Mesenchymal stem cell (in vitro differentiated cells and primary cell): ENCODE measurements around the gene ACO2. TPM values are rescaled to one million over a fixed set of nuclear protein-coding genes. Genes with fewer than 3 reads are reported as not detected.
A peak's percentile ranks its signal among the peaks of the same experiment; 100 is the strongest.

Experiments used
- DNase-seq: peaks from one replicate; pipeline ENCODE4 v3.0.0-alpha.2; 2013
- H2AFZ ChIP-seq: one replicate; pipeline ENCODE4 v1.6.1; 2013; ENCODE audit warnings: low read depth, mild to moderate bottlenecking, control low read depth, inconsistent platforms, low read length, moderate library complexity
- H2AK5ac ChIP-seq: 2 replicates; pipeline ENCODE4 v1.6.1; 2013; ENCODE audit warnings: low read length, moderate library complexity, mild to moderate bottlenecking, inconsistent platforms; ENCODE audit not compliant: severe bottlenecking
- H2BK120ac ChIP-seq: one replicate; pipeline ENCODE4 v1.6.1; 2013; ENCODE audit warnings: low read depth, mild to moderate bottlenecking, inconsistent platforms, low read length, moderate library complexity
- H2BK12ac ChIP-seq, 2 experiments: one replicate each; pipeline ENCODE4 v1.6.1; 2013; ENCODE audit warnings: inconsistent platforms in 2 of 2, low read length in 2 of 2, mild to moderate bottlenecking in 2 of 2, moderate library complexity in 2 of 2, control low read depth in 1 of 2
- H2BK15ac ChIP-seq: one replicate; pipeline ENCODE4 v1.6.1; 2013; ENCODE audit warnings: mild to moderate bottlenecking, low read depth, inconsistent platforms; ENCODE audit not compliant: poor library complexity, severe bottlenecking
- H2BK5ac ChIP-seq: 2 replicates; pipeline ENCODE4 v1.6.1; 2013; ENCODE audit warnings: low read depth, mild to moderate bottlenecking, low read length, control low read depth, inconsistent platforms; ENCODE audit not compliant: poor library complexity, severe bottlenecking
- H3K14ac ChIP-seq, 2 experiments: one replicate each; pipeline ENCODE4 v1.6.1; 2013; ENCODE audit warnings: inconsistent platforms in 2 of 2, low read length in 2 of 2, control low read depth in 1 of 2, mild to moderate bottlenecking in 1 of 2, moderate library complexity in 1 of 2
- H3K18ac ChIP-seq, 2 experiments: one replicate each; pipeline ENCODE4 v1.6.1; 2013; ENCODE audit warnings: inconsistent platforms in 2 of 2, low read length in 2 of 2, control low read depth in 1 of 2, low read depth in 1 of 2, mild to moderate bottlenecking in 1 of 2
- H3K23ac ChIP-seq, 2 experiments: one replicate each; pipeline ENCODE4 v1.6.1; 2013; ENCODE audit warnings: inconsistent platforms in 2 of 2, low read length in 2 of 2, mild to moderate bottlenecking in 2 of 2, moderate library complexity in 2 of 2, control low read depth in 1 of 2
- H3K27ac ChIP-seq: 2 replicates; pipeline ENCODE4 v1.5.1; 2013; ENCODE audit warnings: mild to moderate bottlenecking, moderate library complexity, low read length, control low read depth, inconsistent platforms; ENCODE audit not compliant: poor library complexity, severe bottlenecking
- H3K27me3 ChIP-seq, 2 experiments: 2 replicates each; pipeline versions ENCODE4 v1.6.1 to v1.7.0; 2013; ENCODE audit warnings: low read length in 2 of 2, mild to moderate bottlenecking in 2 of 2, moderate library complexity in 2 of 2, control low read depth in 1 of 2, inconsistent platforms in 1 of 2; ENCODE audit not compliant: control insufficient read depth in 1 of 2, insufficient read depth in 1 of 2
- H3K36me3 ChIP-seq, 2 experiments: 2 replicates each; pipeline versions ENCODE4 v1.6.1 to v1.7.0; 2013; ENCODE audit warnings: low read length in 2 of 2, control low read depth in 1 of 2, inconsistent platforms in 1 of 2, low read depth in 1 of 2, mild to moderate bottlenecking in 1 of 2; ENCODE audit not compliant: insufficient read depth in 2 of 2, control insufficient read depth in 1 of 2
- H3K4ac ChIP-seq, 2 experiments: one replicate each; pipeline ENCODE4 v1.6.1; 2013; ENCODE audit warnings: inconsistent platforms in 2 of 2, low read length in 2 of 2, mild to moderate bottlenecking in 2 of 2, moderate library complexity in 2 of 2, control low read depth in 1 of 2, low read depth in 1 of 2
- H3K4me1 ChIP-seq: 2 replicates; pipeline ENCODE4 v1.6.1; 2013; ENCODE audit warnings: low read depth, low read length, control low read depth; ENCODE audit not compliant: control insufficient read depth, insufficient read depth
- H3K4me2 ChIP-seq: 2 replicates; pipeline ENCODE4 v1.6.1; 2013; ENCODE audit warnings: low read length, mild to moderate bottlenecking, inconsistent platforms; ENCODE audit not compliant: poor library complexity, severe bottlenecking
- H3K4me3 ChIP-seq, 2 experiments: 2 replicates each; pipeline versions ENCODE4 v1.5.1 to v1.7.0; 2013; ENCODE audit warnings: low read length in 2 of 2, mild to moderate bottlenecking in 2 of 2, control low read depth in 1 of 2, low read depth in 1 of 2; ENCODE audit not compliant: insufficient read depth in 1 of 2
- H3K79me1 ChIP-seq: replicated peaks from 2 replicates; pipeline ENCODE4 v1.6.1; 2013; ENCODE audit warnings: mild to moderate bottlenecking, control low read depth, low read length, inconsistent platforms; ENCODE audit not compliant: poor library complexity, severe bottlenecking
- H3K9ac ChIP-seq: 2 replicates; pipeline ENCODE4 v1.7.0; 2013; ENCODE audit warnings: mild to moderate bottlenecking, low read length, moderate library complexity
- H3K9me3 ChIP-seq: 2 replicates; pipeline ENCODE4 v1.7.0; 2013; ENCODE audit warnings: mild to moderate bottlenecking, low read length; ENCODE audit not compliant: control insufficient read depth
- H4K8ac ChIP-seq: one replicate; pipeline ENCODE4 v1.6.1; 2013; ENCODE audit warnings: inconsistent platforms, mild to moderate bottlenecking, low read length, moderate library complexity
- H4K91ac ChIP-seq: one replicate; pipeline ENCODE4 v1.6.1; 2013; ENCODE audit warnings: mild to moderate bottlenecking, low read length, inconsistent platforms
- WGBS: methylation state at CpG from one replicate; pipeline ENCODE4 v1.1.7; 2013; ENCODE audit warnings: mixed read lengths; 5-methylcytosine and 5-hydroxymethylcytosine counted together
- polyA plus RNA-seq, 2 experiments: library from polyadenylated mRNA; stranded (reverse); fragments of 200-250 nt; gene quantifications; one replicate each; pipeline ENCODE4 v1.2.3, GENCODE V29; 2013

ACO2 gene
- 46.6 TPM for polyA plus RNA-seq (2013, experiment 1 of 2)
- polyA plus RNA-seq (2013, experiment 2 of 2), result 46.8 TPM

- no peak within 1 kb of the TSS for H2BK120ac ChIP-seq
- peaks cover 18% of the 10 kb centered on the region for H3K79me1 ChIP-seq
- H2AK5ac ChIP-seq, result no peak within 1 kb of the TSS
- H3K14ac ChIP-seq, result peak within 1 kb of the TSS in 1 of 2 experiments; percentile 79
- peak within 1 kb of the TSS; percentile 91 for H3K9ac ChIP-seq
- H3K4ac ChIP-seq, result peak within 1 kb of the TSS; percentile 48 to 96
- peak within 1 kb of the TSS; percentile 18 to 57 for H2BK12ac ChIP-seq
- H3K36me3 ChIP-seq, result peaks cover 19 to 52% of the 10 kb centered on the region in 2 experiments
- peak within 1 kb of the TSS; percentile 78 for H2BK5ac ChIP-seq
- H3K18ac ChIP-seq, result peak within 1 kb of the TSS; percentile 89 to 96
- H2AFZ ChIP-seq, result peak within 1 kb of the TSS; percentile 86
- peak within 1 kb of the TSS; percentile 84 for H2BK15ac ChIP-seq
- peak within 1 kb of the TSS; percentile 97 for H3K4me2 ChIP-seq
- peak; percentile 99 for DNase-seq
- peak within 1 kb of the TSS in 1 of 2 experiments; percentile 77 for H3K23ac ChIP-seq
- WGBS, result under 1% methylated on average over 51 of the region's 51 CpGs
- peak within 1 kb of the TSS; percentile 95 for H4K8ac ChIP-seq
- H3K4me3 ChIP-seq, result peak within 1 kb of the TSS; percentile 95 to 100
- H3K9me3 ChIP-seq, result no peaks in the 10 kb centered on the region
- peak within 1 kb of the TSS; percentile 75 for H3K27ac ChIP-seq
- peak within 1 kb of the TSS; percentile 82 for H4K91ac ChIP-seq
- no peaks in the 10 kb centered on the region for H3K27me3 ChIP-seq
- peaks cover 10% of the 10 kb centered on the region for H3K4me1 ChIP-seq
Observed at GRCh38 chr22:41468381-41469217, at the start of gene ACO2, which contains the start of gene PHF5A. Gene ACO2, plus strand, starts transcription at chr22:41469117. Its CDS starts 30 bp downstream, at chr22:41469147. Gene PHF5A, minus strand, starts transcription at chr22:41468692. Its CDS starts 39 bp downstream, at chr22:41468653.

GRCh38 chr22:41425660-41426365, 43.1 kb upstream of the ACO2 start:
- no peaks in the 10 kb centered on the region for H3K79me1 ChIP-seq
- H2BK120ac ChIP-seq, result no peak overlapping the region
- H3K27ac ChIP-seq, result no peak overlapping the region
- no peak overlapping the region for H3K9ac ChIP-seq
- H3K23ac ChIP-seq, result no peak overlapping the region
- peaks cover 4% of the 10 kb centered on the region for H3K4me1 ChIP-seq
- no peak overlapping the region for H2BK12ac ChIP-seq
- no peaks in the 10 kb centered on the region for H3K27me3 ChIP-seq
- H3K14ac ChIP-seq, result no peak overlapping the region
- H2BK15ac ChIP-seq, result no peak overlapping the region
- H2BK5ac ChIP-seq, result no peak overlapping the region
- 95% methylated on average over 8 of the region's 9 CpGs for WGBS
- no peak overlapping the region for H3K18ac ChIP-seq
- no peak overlapping the region for H3K4me2 ChIP-seq
- peaks cover 23% of the 10 kb centered on the region in 2 experiments for H3K36me3 ChIP-seq
- no peak overlapping the region for H3K4ac ChIP-seq
- no peak overlapping the region for H2AFZ ChIP-seq
- no peak overlapping the region for H2AK5ac ChIP-seq
- H3K9me3 ChIP-seq, result no peaks in the 10 kb centered on the region
- H4K8ac ChIP-seq, result no peak overlapping the region
- H4K91ac ChIP-seq, result no peak overlapping the region
- DNase-seq, result no peak
- H3K4me3 ChIP-seq, result no peak overlapping the region

- no peaks in the 10 kb centered on the region for H3K27me3 ChIP-seq
- H3K4me2 ChIP-seq, result no peak overlapping the region
Observed at GRCh38 chr22:41429232-41429950, 39.5 kb upstream of the ACO2 start.

More at GRCh38 chr22:41429232-41429950, 39.5 kb upstream of the ACO2 start:
- WGBS, result 88% methylated on average over 11 of the region's 13 CpGs
- Histone ChIP-seq H2BK120ac (no peak overlapping the region), H4K8ac (no peak overlapping the region), H2AK5ac (no peak overlapping the region), H3K9me3 (no peaks in the 10 kb centered on the region), H2BK5ac (no peak overlapping the region), H3K14ac (no peak overlapping the region), H3K9ac (no peak overlapping the region), H3K18ac (no peak overlapping the region), H2BK15ac (no peak overlapping the region), H3K4ac (no peak overlapping the region), H3K36me3 (peaks cover 38 to 42% of the 10 kb centered on the region in 2 experiments), H3K27ac (no peak overlapping the region), H3K79me1 (peaks cover 20% of the 10 kb centered on the region), H2AFZ (no peak overlapping the region), H4K91ac (no peak overlapping the region), H2BK12ac (no peak overlapping the region), H3K4me1 (peaks cover 6% of the 10 kb centered on the region), H3K23ac (no peak overlapping the region), H3K4me3 (no peak overlapping the region)
- DNase-seq, result no peak
